ENCODE results near the gene UNKL. TPM values are rescaled to one million over a fixed set of nuclear protein-coding genes. Genes with fewer than 3 reads are reported as not detected.

UNKL gene
- total RNA-seq, 2 donors from 2014 or later = 22.1 to 42.8 TPM

DNA sequence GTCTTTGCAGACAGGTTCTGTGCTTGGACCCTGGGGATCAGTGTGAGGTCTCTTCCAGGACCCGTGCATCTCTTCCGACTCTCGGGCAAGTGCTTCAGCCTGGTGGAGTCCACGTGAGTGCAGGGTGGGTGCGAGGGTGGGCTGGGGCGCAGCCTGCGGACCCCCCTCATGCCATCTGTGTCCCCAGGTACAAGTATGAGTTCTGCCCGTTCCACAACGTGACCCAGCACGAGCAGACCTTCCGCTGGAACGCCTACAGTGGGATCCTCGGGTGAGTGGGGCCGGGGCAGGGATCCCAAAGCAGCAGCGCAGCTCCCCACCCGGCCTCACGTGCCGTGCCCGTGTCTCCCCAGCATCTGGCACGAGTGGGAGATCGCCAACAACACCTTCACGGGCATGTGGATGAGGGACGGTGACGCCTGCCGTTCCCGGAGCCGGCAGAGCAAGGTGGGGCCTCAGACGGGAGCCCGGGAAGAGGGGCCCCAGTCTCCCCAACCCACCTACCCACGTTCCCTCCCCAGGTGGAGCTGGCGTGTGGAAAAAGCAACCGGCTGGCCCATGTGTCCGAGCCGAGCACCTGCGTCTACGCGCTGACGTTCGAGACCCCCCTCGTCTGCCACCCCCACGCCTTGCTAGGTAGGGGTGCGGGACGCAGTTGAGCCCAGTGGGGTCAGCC lies 52.7 kb downstream of the UNKL start:
- H3K27ac ChIP-seq = no peak overlapping the region
- DNase-seq (ENCODE audit: low spot score) (no peak), ATAC-seq (ENCODE audit: insufficient number of reproducible peaks, low FRiP score, low read depth) (no peak)
- H3K9me3 ChIP-seq = no peaks in the 10 kb centered on the region
- H3K4me1 ChIP-seq (ENCODE audit: control insufficient read depth in 1 of 2, low read depth in 2 of 2) = no peaks in the 10 kb centered on the region
- no peak for TF ChIP-seq CTCF (IDR thresholded peaks at IDR 0.05)
- peaks cover 42% of the 10 kb centered on the region for H3K36me3 ChIP-seq
- no peaks in the 10 kb centered on the region for H3K27me3 ChIP-seq (replicated peaks; ENCODE audit: insufficient read depth)
- no peak overlapping the region for H3K4me3 ChIP-seq

DNA sequence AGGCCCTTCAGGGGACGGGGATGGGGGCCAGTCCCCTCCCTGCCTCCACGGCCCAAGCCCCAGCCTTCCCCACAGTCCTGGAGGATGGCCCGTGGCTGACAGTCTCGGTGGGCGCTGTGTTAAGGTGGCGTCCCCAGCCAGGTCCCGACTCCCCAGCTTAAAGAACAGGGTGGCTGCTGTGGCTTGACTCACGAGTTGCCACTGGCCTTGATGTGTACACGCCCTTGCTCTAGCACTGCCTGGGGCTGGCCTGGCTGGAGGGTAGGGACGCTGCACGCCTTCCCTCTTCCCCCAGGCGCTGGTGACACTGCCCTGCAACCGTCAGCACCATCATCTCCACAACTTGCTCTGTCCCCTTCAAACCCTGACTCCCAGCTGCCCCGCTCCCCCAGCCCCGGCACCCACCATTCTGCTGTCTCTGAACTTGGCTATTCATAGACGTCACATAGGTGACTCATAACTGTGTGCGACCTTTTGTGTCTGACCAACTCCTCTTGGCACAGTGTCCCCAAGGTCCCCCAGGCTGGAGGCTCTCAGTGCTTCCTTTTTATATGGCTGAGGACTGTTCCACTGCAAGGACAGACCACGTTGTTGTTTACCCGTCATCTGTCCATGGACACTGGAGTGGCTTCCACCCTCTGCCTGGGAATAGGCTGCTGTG lies 56.5 kb downstream of the UNKL start:
- Histone ChIP-seq H3K27ac (no peak overlapping the region), H3K4me1 (ENCODE audit: control insufficient read depth in 1 of 2, low read depth in 2 of 2) (peaks cover 2 to 8% of the 10 kb centered on the region in 2 donors), H3K9me3 (no peaks in the 10 kb centered on the region), H3K4me3 (no peak overlapping the region), H3K27me3 (replicated peaks; ENCODE audit: insufficient read depth) (no peaks in the 10 kb centered on the region), H3K36me3 (peaks cover 26% of the 10 kb centered on the region)
- DNase-seq (ENCODE audit: low spot score) (no peak), ATAC-seq (ENCODE audit: insufficient number of reproducible peaks, low FRiP score, low read depth) (no peak)
- TF ChIP-seq CTCF (IDR thresholded peaks at IDR 0.05) = no peak

DNA sequence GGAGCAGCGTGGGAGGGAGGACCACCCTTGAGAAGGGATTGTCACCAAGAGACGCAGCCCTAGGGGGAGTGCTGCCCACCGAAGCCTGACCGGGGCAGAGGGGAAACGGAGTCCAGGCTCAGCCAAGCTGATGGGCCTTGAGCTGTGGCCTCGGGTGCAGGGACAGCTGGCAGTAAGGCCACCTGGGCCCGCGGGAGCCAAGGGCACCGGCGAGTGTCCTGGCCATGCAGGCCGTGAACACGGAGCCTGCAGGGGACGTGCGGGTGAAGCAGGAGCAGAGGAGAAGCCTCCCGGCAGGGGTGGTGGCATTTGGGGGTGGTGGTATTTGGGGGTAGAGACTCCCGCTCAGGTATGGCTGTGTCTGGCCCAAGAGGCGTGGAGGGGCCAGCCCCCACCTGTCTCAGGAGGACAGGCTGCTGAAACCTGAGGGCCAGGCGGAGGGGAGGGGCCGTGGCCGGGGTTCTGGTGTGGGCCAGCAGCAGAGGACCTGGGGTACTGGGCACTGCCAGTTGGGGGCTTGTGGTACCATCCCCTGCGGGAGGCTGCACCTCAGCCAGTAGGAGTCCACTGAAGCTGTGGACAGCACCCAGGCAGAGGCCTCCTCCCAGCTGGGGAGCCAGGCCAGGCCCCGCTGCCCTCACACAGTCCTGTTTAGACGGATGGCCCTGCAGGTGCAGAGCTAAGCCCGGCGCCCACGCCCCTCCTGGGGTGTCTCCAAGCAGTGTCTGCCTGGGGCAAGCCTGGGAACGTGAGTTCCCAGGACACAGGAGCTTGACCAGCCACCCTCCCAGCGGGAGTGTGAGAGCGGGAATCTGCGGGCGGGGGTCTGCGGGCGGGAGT lies 58.2 kb downstream of the UNKL start:
- TF ChIP-seq CTCF (IDR thresholded peaks at IDR 0.05) = no peak
- Histone ChIP-seq H3K4me3 (no peak overlapping the region), H3K36me3 (peaks cover 10% of the 10 kb centered on the region), H3K4me1 (ENCODE audit: control insufficient read depth in 1 of 2, low read depth in 2 of 2) (peaks cover 8 to 20% of the 10 kb centered on the region in 2 donors), H3K27ac (no peak overlapping the region), H3K9me3 (no peaks in the 10 kb centered on the region), H3K27me3 (replicated peaks; ENCODE audit: insufficient read depth) (no peaks in the 10 kb centered on the region)
- DNase-seq (ENCODE audit: low spot score) = no peak
- no peak for ATAC-seq (ENCODE audit: insufficient number of reproducible peaks, low FRiP score, low read depth)

DNA sequence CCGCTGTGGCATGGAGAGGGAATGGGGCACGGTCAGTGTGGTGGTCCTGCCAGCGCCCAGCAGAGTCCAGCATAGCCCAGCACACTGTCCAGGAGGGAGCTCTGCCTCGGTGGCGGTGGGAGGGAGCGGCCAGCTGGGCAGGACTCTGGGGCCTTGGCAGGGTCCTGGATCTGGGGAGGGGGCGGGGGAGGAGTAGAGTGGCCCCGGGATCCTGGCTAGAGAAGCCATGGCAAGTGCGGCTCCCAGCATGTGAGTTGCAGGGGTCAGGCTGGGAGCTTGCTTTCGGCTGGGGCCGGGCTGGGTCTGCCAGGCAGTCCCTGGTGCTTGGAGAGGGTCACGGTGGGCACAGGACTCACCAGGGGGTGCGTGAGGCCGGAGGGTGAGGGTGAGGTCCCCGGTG lies 58.9 kb downstream of the UNKL start:
- H3K36me3 ChIP-seq = peaks cover 6% of the 10 kb centered on the region
- ATAC-seq (ENCODE audit: insufficient number of reproducible peaks, low FRiP score, low read depth) (no peak), DNase-seq (ENCODE audit: low spot score) (no peak)
- no peak overlapping the region for H3K4me3 ChIP-seq
- H3K4me1 ChIP-seq (ENCODE audit: control insufficient read depth in 1 of 2, low read depth in 2 of 2) = peaks cover 8 to 27% of the 10 kb centered on the region in 2 donors
- no peaks in the 10 kb centered on the region for H3K27me3 ChIP-seq (replicated peaks; ENCODE audit: insufficient read depth)
- TF ChIP-seq CTCF (IDR thresholded peaks at IDR 0.05) = no peak
- H3K27ac ChIP-seq = no peak overlapping the region
- H3K9me3 ChIP-seq = no peaks in the 10 kb centered on the region

Measured in thoracic aorta (tissue), 2 donors.